Renal cortical epithelial cell (primary cell): Measurements from ENCODE around the gene HERC3. TPM values are rescaled to one million over a fixed set of nuclear protein-coding genes. Genes with fewer than 3 reads are reported as not detected.

ENCODE experiments used
- DNase-seq: peaks from one replicate; pipeline ENCODE4 v3.0.0-alpha.2; 2011; ENCODE audit warnings: low read depth
- total RNA-seq: library from RNA; depleted of rRNA; stranded (reverse); fragments of >200 nt; gene quantifications from 2 replicates; pipeline ENCODE4 v1.2.3, GENCODE V29; 2014

Gene HERC3
- total RNA-seq, 1 donor from 2014 or later = 22.0 TPM

GRCh38 chr4:88660446-88661294 lies 68.4 kb downstream of the HERC3 start:
- peak; percentile 34 for DNase-seq

GRCh38 chr4:88661739-88662138 lies 69.5 kb downstream of the HERC3 start:
- peak; percentile 73 for DNase-seq

GRCh38 chr4:88672987-88673386 lies 80.7 kb downstream of the HERC3 start:
- peak; percentile 41 for DNase-seq

- no peak for DNase-seq
These were observed 81.6 kb downstream of the HERC3 start for GRCh38 chr4:88673886-88674285.

- peak; percentile 48 for DNase-seq
These were observed 82.3 kb downstream of the HERC3 start for GRCh38 chr4:88674565-88674964.

GRCh38 chr4:88674979-88675378 lies 82.7 kb downstream of the HERC3 start:
- peak; percentile 43 for DNase-seq

GRCh38 chr4:88675543-88675942 lies 83.3 kb downstream of the HERC3 start:
- DNase-seq = no peak

GRCh38 chr4:88681209-88681608 lies 88.9 kb downstream of the HERC3 start:
- DNase-seq = no peak

GRCh38 chr4:88690355-88690754 lies 98.1 kb downstream of the HERC3 start:
- DNase-seq = peak; percentile 34

- DNase-seq = no peak
These were observed 101.5 kb downstream of the HERC3 start for GRCh38 chr4:88693792-88694191.

- no peak for DNase-seq
These were observed 104.3 kb downstream of the HERC3 start for GRCh38 chr4:88696630-88697029.

GRCh38 chr4:88697141-88697540 lies 104.9 kb downstream of the HERC3 start:
- DNase-seq = no peak

GRCh38 chr4:88697588-88698329 lies 105.5 kb downstream of the HERC3 start, which contains the start of gene NAP1L5:
TSS of gene NAP1L5 (minus strand) at chr4:88697829. CDS start at chr4:88697754, 75 bp downstream.
- peak; percentile 23 for DNase-seq

- DNase-seq = no peak
These were observed 106.2 kb downstream of the HERC3 start for GRCh38 chr4:88698519-88698918.

GRCh38 chr4:88702782-88703181 lies 110.5 kb downstream of the HERC3 start:
- no peak for DNase-seq

GRCh38 chr4:88705223-88705622 lies 112.9 kb downstream of the HERC3 start:
- no peak for DNase-seq

- DNase-seq = peak; percentile 84
These were observed 113.7 kb downstream of the HERC3 start for GRCh38 chr4:88705805-88706492.

GRCh38 chr4:88706574-88706973 lies 114.3 kb downstream of the HERC3 start:
- peak; percentile 67 for DNase-seq

- DNase-seq = peak; percentile 31
These were observed 117.7 kb downstream of the HERC3 start for GRCh38 chr4:88709989-88710388.

- DNase-seq = no peak
These were observed 121.5 kb downstream of the HERC3 start for GRCh38 chr4:88713782-88714181.

GRCh38 chr4:88718098-88718497 lies 125.8 kb downstream of the HERC3 start:
- DNase-seq = no peak

GRCh38 chr4:88719381-88719780 lies 127.1 kb downstream of the HERC3 start:
- DNase-seq = no peak
